IPS DF 4.7 (cell line): ENCODE measurements around the gene SEMA4D.
"Not testable (repeated sequence)": the region's sequence is repeated elsewhere in the genome, so short reads cannot be mapped to it uniquely, and the experiment has no call there.

Experiments
- DNase-seq: peaks from one replicate; pipeline ENCODE4 v3.0.0-alpha.2; 2013; ENCODE audit warnings: low spot score; ENCODE audit errors: extremely low read depth

Gene SEMA4D

DNA sequence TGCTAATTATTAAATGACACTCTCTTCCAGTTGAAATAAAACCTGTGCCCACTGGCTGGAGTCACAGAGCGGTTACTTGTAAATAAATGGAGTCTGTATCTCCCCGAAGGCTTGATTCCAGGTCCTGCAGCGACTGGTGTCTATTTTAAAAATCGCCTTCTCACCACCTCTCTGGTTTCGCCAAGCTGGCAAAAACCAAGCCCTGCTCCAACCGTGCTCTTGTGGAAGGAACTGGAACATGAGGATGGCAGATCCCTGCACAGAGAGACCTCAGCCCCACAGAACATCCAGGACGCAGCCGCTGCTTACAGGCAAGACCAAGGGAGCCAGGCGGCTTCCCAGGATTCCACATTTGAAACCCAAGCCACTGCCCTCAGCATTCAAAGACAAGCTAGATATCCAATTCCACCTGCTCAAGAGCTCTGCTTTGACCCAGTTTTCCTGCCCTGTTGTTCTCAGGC, 15.0 kb downstream of the SEMA4D start:
- no peak for DNase-seq

GRCh38 chr9:89482056-89482851, 15.7 kb downstream of the SEMA4D start:
- DNase-seq: no peak

- no peak for DNase-seq
Observed at GRCh38 chr9:89481538-89481915, 16.4 kb downstream of the SEMA4D start.

DNA sequence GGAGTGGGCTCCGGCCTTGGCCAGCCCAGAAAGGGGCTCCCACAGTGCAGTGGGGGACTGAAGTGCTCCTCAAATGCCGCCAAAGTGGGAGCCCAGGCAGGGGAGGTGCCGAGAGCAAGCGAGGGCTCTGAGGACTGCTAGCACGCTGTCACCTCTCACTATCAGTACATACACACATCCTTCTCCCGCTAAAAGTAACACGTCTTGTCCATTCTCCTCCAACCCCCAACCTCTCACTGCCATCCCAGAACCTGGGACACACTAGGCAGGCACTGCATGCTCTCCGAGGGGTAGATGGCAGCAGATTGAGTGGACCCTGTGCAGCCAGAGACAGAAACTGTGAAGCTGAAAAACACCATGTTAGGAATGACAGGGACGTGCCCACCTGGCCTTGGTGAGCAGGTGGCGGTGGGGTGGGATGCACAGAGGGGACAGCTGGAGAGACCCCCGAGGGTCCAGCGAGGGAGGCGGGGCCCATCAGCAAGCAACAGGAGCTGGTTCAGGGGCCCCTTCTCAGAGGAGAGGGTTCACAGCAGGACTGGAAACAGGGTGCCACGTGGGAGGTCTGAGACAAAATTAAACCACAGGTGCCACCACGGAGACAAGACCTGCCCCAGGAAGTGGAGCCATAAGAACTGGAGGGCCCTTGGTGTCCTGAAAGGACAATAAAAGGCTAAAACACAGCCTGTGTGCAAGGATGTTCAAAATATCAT, 16.9 kb downstream of the SEMA4D start:
- DNase-seq: no peak

- not testable (repeated sequence) for DNase-seq
Observed at GRCh38 chr9:89480372-89480771, 17.5 kb downstream of the SEMA4D start.

- DNase-seq: not testable (repeated sequence)
Observed at GRCh38 chr9:89479669-89480011, 18.3 kb downstream of the SEMA4D start.

DNA sequence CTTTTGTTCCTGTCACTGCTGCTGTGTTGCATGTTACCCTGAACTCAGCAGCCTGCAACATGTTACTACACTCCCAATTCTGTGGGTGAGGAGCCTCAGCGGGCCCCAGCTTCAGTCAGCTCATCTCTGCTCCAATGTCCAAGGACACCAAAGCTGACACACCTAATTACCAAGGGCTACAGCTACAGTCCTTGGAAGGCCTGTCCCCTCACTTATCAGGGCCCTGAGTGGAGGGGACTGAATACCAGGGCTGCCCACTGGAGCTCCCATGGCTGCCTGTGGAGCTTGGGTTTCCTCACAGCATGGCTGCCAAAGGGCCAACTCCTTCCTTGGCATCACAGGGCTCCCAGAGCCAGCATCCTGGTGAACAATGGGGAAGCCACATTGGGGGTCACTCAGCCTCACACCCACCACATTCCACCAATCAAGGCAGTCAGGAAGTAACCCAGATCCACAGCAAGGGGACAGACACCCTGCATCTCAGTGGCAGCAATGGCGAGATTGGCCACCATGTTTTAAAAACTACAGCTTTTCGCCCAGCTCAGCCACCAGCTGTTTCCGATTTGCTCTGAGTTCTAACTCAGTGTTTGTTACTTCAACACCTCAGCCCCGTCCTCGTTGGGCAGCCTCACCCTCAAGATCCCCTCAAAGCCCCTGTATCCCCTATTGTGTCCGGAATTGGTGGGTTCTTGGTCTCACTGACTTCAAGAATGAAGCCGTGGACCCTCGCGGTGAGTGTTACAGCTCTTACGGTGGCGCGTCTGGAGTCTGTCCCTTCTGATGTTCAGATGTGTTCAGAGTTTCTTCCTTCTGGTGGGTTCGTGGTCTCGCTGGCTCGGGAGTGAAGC, 18.9 kb downstream of the SEMA4D start:
- DNase-seq: no peak

GRCh38 chr9:89477811-89478630, 19.9 kb downstream of the SEMA4D start:
- DNase-seq: no peak

GRCh38 chr9:89477384-89477783, 20.5 kb downstream of the SEMA4D start:
- DNase-seq: no peak

- DNase-seq: no peak
Observed at GRCh38 chr9:89476546-89476945, 21.4 kb downstream of the SEMA4D start.

DNA sequence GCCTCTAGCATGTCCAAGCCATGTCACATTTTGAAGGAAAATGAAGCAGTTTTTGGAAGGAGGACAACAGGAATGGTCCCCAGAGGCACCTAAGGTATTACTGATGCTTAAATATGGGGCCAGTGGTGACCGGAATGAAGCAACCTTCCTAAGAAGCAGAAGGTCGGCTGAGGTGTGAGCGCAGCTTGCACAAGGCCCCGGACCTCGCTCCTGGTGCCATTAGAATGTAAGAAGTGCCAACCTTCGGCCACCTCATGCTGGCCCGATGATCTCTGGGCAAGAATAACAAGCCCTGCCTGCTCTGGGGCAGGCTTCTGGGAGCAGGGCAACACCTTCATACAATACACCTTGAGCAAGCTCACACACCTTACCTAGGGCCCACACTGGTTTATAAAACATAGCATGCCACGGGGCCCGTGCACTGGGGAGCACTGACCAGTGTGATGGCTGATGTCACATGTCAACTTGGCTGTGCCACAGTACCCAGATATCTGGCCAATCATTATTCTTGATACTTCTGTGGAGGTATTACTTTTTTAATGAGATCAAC, 21.9 kb downstream of the SEMA4D start:
- DNase-seq: no peak

DNA sequence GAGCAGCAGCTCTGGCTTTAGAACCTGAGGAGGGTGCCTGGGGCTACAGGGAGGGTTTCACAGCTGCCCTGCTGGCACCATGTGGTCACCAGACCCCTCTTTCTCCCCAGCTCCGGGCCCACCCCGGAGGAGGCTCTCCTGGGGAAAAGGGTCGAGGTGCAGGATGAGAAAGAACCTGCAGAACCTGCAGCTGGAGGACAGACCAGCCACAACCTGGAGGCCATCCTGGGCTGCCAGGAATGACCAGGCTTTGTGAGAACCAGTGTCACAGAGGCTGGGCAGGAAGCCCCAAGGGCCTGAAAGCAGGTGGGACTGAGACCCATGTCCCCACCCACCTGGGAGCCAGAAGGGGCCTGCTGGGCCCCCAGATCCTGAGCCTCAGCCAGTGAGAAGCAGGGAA, 23.0 kb downstream of the SEMA4D start:
- no peak for DNase-seq

DNA sequence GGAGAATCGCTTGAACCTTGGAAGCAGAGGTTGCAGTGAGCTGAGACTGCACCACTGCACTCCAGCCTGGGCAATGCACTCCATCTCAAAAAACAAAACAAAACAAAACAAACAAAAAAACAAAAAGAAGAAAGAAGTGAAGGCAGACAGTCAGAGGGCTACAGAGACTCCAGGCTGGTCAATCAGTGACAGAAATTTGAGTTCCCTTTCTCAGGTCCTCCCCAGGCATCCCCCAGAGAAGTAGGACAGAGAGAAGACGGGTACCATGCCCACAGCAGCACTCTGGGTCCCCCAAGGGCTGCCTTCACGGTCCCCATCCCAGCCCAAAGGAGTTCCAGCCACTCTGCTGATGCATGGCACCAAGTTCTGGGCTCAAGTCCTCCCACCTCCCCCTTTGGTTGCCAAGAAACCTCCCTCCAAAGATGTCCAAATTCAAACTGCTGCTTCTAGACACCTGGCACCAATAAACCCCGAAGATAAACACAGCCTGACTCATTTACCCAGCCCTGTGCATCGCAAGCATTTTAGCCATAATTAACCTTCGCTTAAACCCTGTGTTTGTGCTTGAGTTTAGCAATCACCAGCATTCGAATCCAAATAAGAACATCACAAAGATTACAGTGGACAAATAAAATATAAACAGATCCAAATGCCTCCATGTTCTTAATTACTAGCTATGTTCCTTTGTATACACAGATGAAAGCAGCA, 24.0 kb downstream of the SEMA4D start:
- DNase-seq: no peak

DNA sequence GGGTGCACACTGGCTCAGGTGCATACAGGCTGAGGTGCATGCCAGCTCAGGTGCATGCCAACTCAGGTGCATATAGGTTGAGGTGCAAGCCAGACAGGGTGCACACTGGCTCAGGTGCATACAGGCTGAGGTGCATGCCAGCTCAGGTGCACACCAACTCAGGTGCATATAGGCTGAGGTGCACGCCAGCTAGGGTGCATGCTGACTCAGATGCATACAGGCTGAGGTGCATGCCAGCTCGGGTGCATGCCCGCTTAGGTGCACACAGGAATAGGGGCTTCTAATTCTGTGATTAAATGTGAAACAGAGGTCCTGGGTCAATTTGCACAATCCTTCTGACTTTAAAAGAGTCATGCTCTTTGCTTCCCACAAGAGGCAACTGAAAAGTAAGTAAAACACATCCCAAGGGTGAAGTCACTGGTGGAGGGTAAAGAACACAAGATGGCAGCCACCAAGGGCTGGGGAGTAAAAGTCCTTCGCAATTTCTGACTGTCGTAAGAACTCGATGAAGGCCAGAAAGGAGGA, 26.1 kb downstream of the SEMA4D start:
- DNase-seq: not testable (repeated sequence)

GRCh38 chr9:89471390-89471789, 26.5 kb downstream of the SEMA4D start:
- no peak for DNase-seq

- no peak for DNase-seq
Observed at GRCh38 chr9:89470224-89470839, 27.6 kb downstream of the SEMA4D start.

DNA sequence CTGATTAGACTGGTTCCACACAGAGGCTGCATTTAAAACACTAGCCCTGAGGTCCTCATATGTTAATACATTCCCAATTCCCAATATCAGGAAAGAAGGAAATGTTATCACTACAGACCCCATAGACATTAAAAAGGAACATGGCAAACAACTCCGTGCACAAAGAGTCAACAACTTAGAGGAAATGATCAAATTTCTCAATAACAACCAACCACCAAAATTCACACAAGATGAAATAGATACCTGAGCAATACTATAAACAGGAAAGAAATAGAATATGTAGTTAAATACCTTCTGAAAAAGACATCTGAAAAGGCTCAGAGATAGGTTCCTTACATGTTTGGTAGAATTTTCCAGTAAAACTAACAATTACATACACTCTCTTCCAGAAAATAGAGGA, 28.9 kb downstream of the SEMA4D start:
- DNase-seq: no peak

- no peak for DNase-seq
Observed at GRCh38 chr9:89468281-89468960, 29.5 kb downstream of the SEMA4D start.

DNA sequence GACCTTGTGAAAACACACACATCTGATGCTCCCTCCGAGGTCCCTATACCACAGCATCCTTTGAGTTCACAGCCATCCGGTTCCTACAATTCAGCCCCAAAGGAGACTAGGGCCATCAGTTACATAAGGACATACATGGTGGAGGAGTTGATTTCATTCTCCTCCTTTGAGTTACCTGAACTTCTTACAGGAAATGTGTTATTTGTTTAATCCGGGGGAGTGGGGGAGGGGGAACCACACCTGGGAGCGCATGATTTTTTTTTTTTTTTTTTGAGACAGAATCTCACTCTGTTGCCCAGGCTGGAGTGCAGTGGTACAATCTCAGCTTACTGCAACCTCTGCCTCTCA, 30.7 kb downstream of the SEMA4D start:
- no peak for DNase-seq
